IMR-90 (cell line): Measurements from ENCODE around the gene RGS10. TPM values are rescaled to one million over a fixed set of nuclear protein-coding genes. Genes with fewer than 3 reads are reported as not detected.

Experiments
- ATAC-seq: fragments of 200-7000 bp; cut with Tn5 transposase; 2 replicates; pipeline ENCODE4 v1.9.1; 2020; ENCODE audit warnings: low read depth, mild to moderate bottlenecking, moderate library complexity
- BruUV-seq: library from RNA; stranded (reverse); fragments of 400-500 nt; replicated peaks from 2 replicates; lab custom pipeline; 2021; lab: Mats Ljungman, UMichigan
- CTCF ChIA-PET: fragments of 300-600 bp; formaldehyde crosslinking; extraction: SDS; loops from one replicate; lab custom pipeline; 2021; ENCODE audit warnings: antibody characterized with exemption; lab: Yijun Ruan, JAX
- POLR2A ChIA-PET: fragments of 300-600 bp; sonication (Branson Sonifier 250); formaldehyde crosslinking; loops from one replicate; lab custom pipeline; 2022; ENCODE audit warnings: antibody characterized with exemption; ENCODE audit not compliant: unreplicated experiment; lab: Charles Lee
- DNase-seq: peaks from one replicate; pipeline ENCODE4 v3.0.0; 2013
- H2AFZ ChIP-seq: replicated peaks from 2 replicates; pipeline ENCODE3; 2013; ENCODE audit warnings: low read length, mild to moderate bottlenecking; ENCODE audit not compliant: poor library complexity
- H2AK5ac ChIP-seq: 2 replicates; pipeline ENCODE4 v1.6.1; 2013; ENCODE audit warnings: low read depth, low read length, inconsistent platforms
- H2AK9ac ChIP-seq: replicated peaks from 2 replicates; pipeline ENCODE3; 2013; ENCODE audit warnings: mild to moderate bottlenecking, low read depth, low read length, moderate library complexity; ENCODE audit not compliant: poor library complexity
- H2BK120ac ChIP-seq: 2 replicates; pipeline ENCODE4 v1.6.1; 2013; ENCODE audit warnings: low read depth, low read length, inconsistent platforms
- H2BK15ac ChIP-seq: 3 replicates; pipeline ENCODE4 v1.6.1; 2013; ENCODE audit warnings: low read depth, low read length, inconsistent platforms
- H2BK20ac ChIP-seq: 2 replicates; pipeline ENCODE4 v1.6.1; 2013; ENCODE audit warnings: low read depth, mild to moderate bottlenecking, inconsistent platforms, low read length, moderate library complexity
- H2BK5ac ChIP-seq: 2 replicates; pipeline ENCODE4 v1.6.1; 2013; ENCODE audit warnings: mild to moderate bottlenecking, low read depth, low read length, inconsistent platforms; ENCODE audit not compliant: poor library complexity, severe bottlenecking
- H3K14ac ChIP-seq: replicated peaks from 2 replicates; pipeline ENCODE4 v1.6.1; 2013; ENCODE audit warnings: low read depth, low read length, inconsistent platforms
- H3K18ac ChIP-seq: 2 replicates; pipeline ENCODE4 v1.6.1; 2013; ENCODE audit warnings: low read depth, low read length, control low read depth
- H3K23ac ChIP-seq: 2 replicates; pipeline ENCODE4 v1.6.1; 2013; ENCODE audit warnings: low read depth, low read length, inconsistent platforms
- H3K27ac ChIP-seq: 2 replicates; pipeline ENCODE4 v1.5.1; 2013; ENCODE audit warnings: mild to moderate bottlenecking, control low read depth, low read length; ENCODE audit not compliant: insufficient read depth
- H3K27me3 ChIP-seq: 2 replicates; pipeline ENCODE4 v1.6.1; 2013; ENCODE audit warnings: low read length; ENCODE audit not compliant: control insufficient read depth, insufficient read depth
- H3K36me3 ChIP-seq: 2 replicates; pipeline ENCODE4 v1.6.1; 2013; ENCODE audit warnings: low read length, mixed read lengths; ENCODE audit not compliant: control insufficient read depth, insufficient read depth
- H3K4ac ChIP-seq: 2 replicates; pipeline ENCODE4 v1.6.1; 2013; ENCODE audit warnings: low read depth, low read length, inconsistent platforms
- H3K4me1 ChIP-seq: 2 replicates; pipeline ENCODE4 v1.6.1; 2013; ENCODE audit warnings: low read length, mixed read lengths; ENCODE audit not compliant: control insufficient read depth, insufficient read depth
- H3K4me2 ChIP-seq: 2 replicates; pipeline ENCODE4 v1.6.1; 2013; ENCODE audit warnings: low read depth, mild to moderate bottlenecking, control low read depth, low read length, moderate library complexity
- H3K4me3 ChIP-seq: 2 replicates; pipeline ENCODE4 v1.5.1; 2013; ENCODE audit warnings: low read depth, mild to moderate bottlenecking, control low read depth, low read length, moderate library complexity; ENCODE audit not compliant: insufficient read depth
- H3K56ac ChIP-seq: 2 replicates; pipeline ENCODE4 v1.6.1; 2013; ENCODE audit warnings: low read length, inconsistent platforms; ENCODE audit not compliant: insufficient read depth; ENCODE audit errors: extremely low read depth
- H3K79me1 ChIP-seq, 2 experiments: 2 replicates each; pipeline ENCODE4 v1.6.1; 2013; ENCODE audit warnings: low read length in 2 of 2, inconsistent platforms in 1 of 2, low read depth in 1 of 2
- H3K9ac ChIP-seq: 2 replicates; pipeline ENCODE4 v1.6.1; 2013; ENCODE audit warnings: low read depth, low read length, control low read depth
- H3K9me1 ChIP-seq: 2 replicates; pipeline ENCODE4 v1.6.1; 2013; ENCODE audit warnings: low read length, inconsistent platforms; ENCODE audit not compliant: insufficient read depth
- H3K9me3 ChIP-seq: 2 replicates; pipeline ENCODE4 v1.6.1; 2013; ENCODE audit warnings: low read length; ENCODE audit not compliant: control insufficient read depth, insufficient read depth
- H4K20me1 ChIP-seq: 2 replicates; pipeline ENCODE4 v1.6.1; 2013; ENCODE audit warnings: low read length, inconsistent platforms; ENCODE audit not compliant: insufficient read depth
- H4K5ac ChIP-seq: 2 replicates; pipeline ENCODE4 v1.6.1; 2013; ENCODE audit warnings: mild to moderate bottlenecking, low read depth, low read length, control low read depth
- H4K8ac ChIP-seq, 2 experiments: 2 replicates each; pipeline ENCODE4 v1.6.1; 2013; ENCODE audit warnings: low read depth in 2 of 2, low read length in 2 of 2, control low read depth in 1 of 2, inconsistent platforms in 1 of 2
- H4K91ac ChIP-seq: 2 replicates; pipeline ENCODE4 v1.6.1; 2013; ENCODE audit warnings: low read depth, low read length, inconsistent platforms; ENCODE audit not compliant: insufficient read depth
- BHLHE40 ChIP-seq: fragments of 150-350 bp; IDR thresholded peaks from 2 replicates; pipeline ENCODE4 v1.6.1; 2016; ENCODE audit warnings: mild to moderate bottlenecking, low read depth, low read length
- CEBPB ChIP-seq: IDR thresholded peaks from 2 replicates; pipeline ENCODE4 v1.6.1; 2012; ENCODE audit warnings: low read depth, low read length, improper control_type of control experiment
- CTCF ChIP-seq: conservative IDR thresholded peaks from 2 replicates; pipeline ENCODE4 v1.5.1; 2012; ENCODE audit warnings: mild to moderate bottlenecking, low read depth, low read length, improper control_type of control experiment
- ELK1 ChIP-seq: fragments of 150-350 bp; IDR thresholded peaks from 2 replicates; pipeline ENCODE4 v1.6.1; 2016; ENCODE audit warnings: low read depth, mild to moderate bottlenecking, low read length, moderate library complexity, borderline replicate concordance
- FOS ChIP-seq: fragments of 150-350 bp; IDR thresholded peaks from 2 replicates; pipeline ENCODE4 v1.6.1; 2016; ENCODE audit warnings: low read depth, low read length
- MAFK ChIP-seq: IDR thresholded peaks from 2 replicates; pipeline ENCODE4 v1.6.1; 2012; ENCODE audit warnings: low read depth, low read length, improper control_type of control experiment
- MAZ ChIP-seq: IDR thresholded peaks from 2 replicates; pipeline ENCODE4 v1.6.1; 2012; ENCODE audit warnings: low read depth, mild to moderate bottlenecking, low read length, improper control_type of control experiment, moderate library complexity, borderline replicate concordance
- MXI1 ChIP-seq: IDR thresholded peaks from 2 replicates; pipeline ENCODE4 v1.6.1; 2012; ENCODE audit warnings: low read depth, mild to moderate bottlenecking, low read length, moderate library complexity, borderline replicate concordance
- RAD21 ChIP-seq: IDR thresholded peaks from 2 replicates; pipeline ENCODE4 v1.6.1; 2012; ENCODE audit warnings: low read length, improper control_type of control experiment
- RCOR1 ChIP-seq: IDR thresholded peaks from 2 replicates; pipeline ENCODE4 v1.6.1; 2012; ENCODE audit warnings: mild to moderate bottlenecking, low read length, improper control_type of control experiment; ENCODE audit not compliant: insufficient replicate concordance
- RFX5 ChIP-seq: IDR thresholded peaks from 2 replicates; pipeline ENCODE4 v1.8.0; 2012; ENCODE audit warnings: low read depth, mild to moderate bottlenecking, low read length, moderate library complexity
- USF2 ChIP-seq: fragments of 150-350 bp; IDR thresholded peaks from 2 replicates; pipeline ENCODE4 v1.6.1; 2017; ENCODE audit warnings: mild to moderate bottlenecking, antibody characterized with exemption, low read length, low read depth
- WGBS, 2 experiments: methylation state at CpG; one replicate each; pipeline versions ENCODE4 v1.1.5 to v1.1.7; 2013; ENCODE audit warnings: missing lambda C conversion rate in 2 of 2; ENCODE audit not compliant: insufficient read length in 1 of 2; ENCODE audit errors: extremely low coverage in 2 of 2; 5-methylcytosine and 5-hydroxymethylcytosine counted together
- dilution Hi-C: fragments of 300-500 bp; cut with HindIII; formaldehyde crosslinking; loops from one replicate; pipeline ENCODE4 v1.14.3; 2018; ENCODE audit warnings: low sequenced_read_pairs; ENCODE audit not compliant: unreplicated experiment
- in situ Hi-C: fragments of 300-500 bp; cut with MboI; formaldehyde crosslinking; loops from 3 replicates; pipeline ENCODE4 v1.14.3; 2019; ENCODE audit warnings: low sequenced_read_pairs, inconsistent platforms, mixed read lengths
- intact Hi-C: fragments of 100-400 bp; cut with micrococcal nuclease; formaldehyde crosslinking; loops from 2 replicates; pipeline ENCODE4 v1.10.0; 2022
- polyA plus RNA-seq, 3 experiments: library from polyadenylated mRNA; depleted of rRNA; stranded (reverse); fragments of >200 nt; gene quantifications; 2 replicates each; pipeline ENCODE4 v1.2.3, GENCODE V29; 2012; ENCODE audit warnings: low replicate concordance in 1 of 3
- total RNA-seq: library from RNA; depleted of rRNA; stranded (reverse); fragments of >200 nt; gene quantifications from 2 replicates; pipeline ENCODE4 v1.2.3, GENCODE V29; 2012

The RGS10 gene
- total and polyA plus RNA-seq, 2 of the 4 experiments (the other 2 are of a cell fraction): 35.3 to 89.7 TPM

GRCh38 chr10:119537953-119538630, 4.4 kb downstream of the RGS10 start (continued):
- TF ChIP-seq MXI1 (no peak), CEBPB (no peak)

GRCh38 chr10:119536508-119537025, 6.0 kb downstream of the RGS10 start:
- H2BK5ac ChIP-seq: no peak overlapping the region
- peaks cover 63% of the 10 kb centered on the region for H4K20me1 ChIP-seq
- H3K27me3 ChIP-seq: no peaks in the 10 kb centered on the region
- H3K9me1 ChIP-seq: peaks cover 20% of the 10 kb centered on the region
- DNase-seq (no peak), ATAC-seq (no peak)
- H2AK9ac ChIP-seq: no peak overlapping the region
- no peak overlapping the region for H3K4me2 ChIP-seq
- H3K79me1 ChIP-seq: peaks cover 41 to 84% of the 10 kb centered on the region in 2 experiments
- H2BK120ac ChIP-seq: no peak overlapping the region
- no peak overlapping the region for H4K5ac ChIP-seq
- H4K8ac ChIP-seq: no peak overlapping the region
- peaks cover 29% of the 10 kb centered on the region for H3K4me1 ChIP-seq
- no peak overlapping the region for H3K4ac ChIP-seq
- no peak overlapping the region; the same call in 1 of the 2 replicates for H2AK5ac ChIP-seq
- POLR2A ChIA-PET: no interaction called here
- no peak overlapping the region for H3K56ac ChIP-seq
- H3K18ac ChIP-seq: no peak overlapping the region
- no peak overlapping the region for H3K23ac ChIP-seq
- CTCF ChIA-PET: interaction anchor here (0.5 kb wide), 1 partner anchor 303 kb away, joined by 3 read pairs; no protein-coding TSS in a partner anchor
- H2BK15ac ChIP-seq: no peak overlapping the region
- no peak overlapping the region for H2BK20ac ChIP-seq
- no peak overlapping the region for H3K14ac ChIP-seq
- in situ Hi-C loops: no loop called here
- no peak overlapping the region for H2AFZ ChIP-seq
- dilution Hi-C loops: no loop called here
- no TSS peak for BruUV-seq
- H3K36me3 ChIP-seq: peaks cover 5% of the 10 kb centered on the region; the same call in 1 of the 2 replicates
- no CpG with 5 or more reads among the region's 9 CpGs for WGBS, 2 experiments
- intact Hi-C loops: no loop called here
- no peak overlapping the region for H3K9ac ChIP-seq
- H3K9me3 ChIP-seq: no peaks in the 10 kb centered on the region
- H3K27ac ChIP-seq: no peak overlapping the region
- 0 out of 2 replicates have a peak overlapping the region, but pooled peaks have one; percentile 1 for H4K91ac ChIP-seq
- H3K4me3 ChIP-seq: no peak overlapping the region
- TF ChIP-seq MXI1: no peak
- TF ChIP-seq FOS: no peak
- TF ChIP-seq ELK1: no peak
- no peak for TF ChIP-seq RFX5
- TF ChIP-seq CTCF: no peak
- TF ChIP-seq CEBPB: no peak
- TF ChIP-seq RAD21: no peak
- no peak for TF ChIP-seq RCOR1
- TF ChIP-seq MAFK: no peak
- TF ChIP-seq USF2: no peak
- TF ChIP-seq BHLHE40: no peak
- TF ChIP-seq MAZ: no peak
